Breast epithelium (tissue), 4 donors: ENCODE data around the gene SLC25A33. TPM values are rescaled to one million over a fixed set of nuclear protein-coding genes. Genes with fewer than 3 reads are reported as not detected.

ENCODE experiments used
- DNase-seq, 2 donors: peaks; one replicate each; pipeline ENCODE4 v3.0.0-alpha.2; 2019; ENCODE audit warnings: low spot score in 2 of 2
- H3K27ac ChIP-seq, 2 donors: fragments of 200-600 bp; sonication (generic) in 1 of 2; one replicate each; pipeline ENCODE4 v1.5.1; 2016 to 2019; ENCODE audit warnings: mild to moderate bottlenecking in 1 of 2
- H3K27me3 ChIP-seq, 2 donors: fragments of 200-600 bp; sonication (generic) in 1 of 2; one replicate each; pipeline versions ENCODE4 v1.5.1 to v1.6.0; 2017 to 2019; ENCODE audit warnings: control low read depth in 1 of 2, mild to moderate bottlenecking in 1 of 2
- H3K36me3 ChIP-seq: fragments of 200-600 bp; one replicate; pipeline ENCODE4 v1.5.1; 2019
- H3K4me1 ChIP-seq, 2 donors: fragments of 200-600 bp; sonication (generic); one replicate each; pipeline ENCODE4 v1.5.1; 2016 to 2019; ENCODE audit warnings: control low read depth in 1 of 2
- H3K4me3 ChIP-seq, 3 donors: fragments of 200-600 bp; sonication (generic); 1 replicate in 2 of 3; 2 replicates in 1 of 3; pipeline ENCODE4 v1.5.1; 2016 to 2019; ENCODE audit warnings: mild to moderate bottlenecking in 3 of 3, moderate library complexity in 2 of 3
- H3K9me3 ChIP-seq, 2 donors: fragments of 200-600 bp; sonication (generic) in 1 of 2; one replicate each; pipeline ENCODE4 v1.5.1; 2016 to 2019; ENCODE audit warnings: control low read depth in 1 of 2
- POLR2A ChIP-seq: fragments of 450-650 bp; IDR thresholded peaks from one replicate; pipeline ENCODE4 v1.6.1; 2016; ENCODE audit warnings: antibody characterized with exemption, mild to moderate bottlenecking, moderate library complexity
- POLR2AphosphoS5 ChIP-seq, 3 donors: sonication (generic); formaldehyde crosslinking; IDR thresholded peaks; one replicate each; pipeline ENCODE4 v1.6.1; 2017; ENCODE audit warnings: antibody characterized with exemption in 3 of 3
- intact Hi-C: fragments of 100-400 bp; cut with DNase I; formaldehyde crosslinking; loops from one replicate; pipeline ENCODE4 v1.15.1; 2023; ENCODE audit warnings: low total_unique reads
- total RNA-seq, 3 donors: library from RNA; depleted of rRNA; stranded (reverse); fragments of >200 nt; gene quantifications; one replicate each; pipeline ENCODE4 v1.1.0, GENCODE V29; 2016
- TF ChIP-seq, protein P1 (sequence below), 3 donors: fragments of 450-650 bp; IDR thresholded peaks; one replicate each; pipeline ENCODE4 v1.5.1; 2016 to 2017; ENCODE audit warnings: antibody characterized with exemption in 3 of 3, mild to moderate bottlenecking in 3 of 3, moderate library complexity in 3 of 3

The SLC25A33 gene
- total RNA-seq, 3 donors from 2014 or later: 8.8 to 17.6 (median 10.7) TPM

DNA sequence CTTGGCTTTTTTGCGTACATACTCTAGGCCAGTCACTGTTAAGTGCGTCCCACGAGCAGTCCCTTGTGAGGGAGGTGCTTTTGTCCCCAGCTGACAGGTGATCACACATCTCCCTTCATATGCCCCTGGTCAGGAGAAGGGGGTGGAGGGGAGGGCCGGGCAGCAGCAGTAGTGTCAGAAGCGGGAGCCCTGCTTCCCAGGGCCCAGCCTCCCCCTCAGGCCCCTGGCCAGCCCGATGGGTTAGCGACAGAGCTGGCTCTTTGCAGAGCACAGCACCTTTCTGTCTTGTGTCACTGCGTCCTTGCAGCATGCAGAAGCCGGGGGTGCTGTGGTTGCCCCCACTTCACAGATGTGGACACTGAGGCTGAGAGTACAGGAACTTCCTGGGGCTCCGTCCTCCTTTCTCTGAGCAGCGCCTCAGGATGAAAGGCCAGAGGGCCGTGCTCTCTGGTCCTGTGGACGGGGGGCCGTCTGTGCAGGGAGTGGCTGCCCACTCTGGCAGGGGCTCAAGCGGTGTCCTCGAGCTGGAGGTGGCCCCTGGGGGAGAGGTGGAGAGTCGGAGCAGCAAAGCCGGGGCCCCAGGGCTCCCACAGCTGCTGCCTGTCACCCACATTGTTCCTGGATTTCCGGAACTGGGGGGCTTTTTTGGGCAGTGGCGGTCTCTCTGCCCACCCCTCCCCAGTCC lies 55.3 kb downstream of the SLC25A33 start:
- TF ChIP-seq, protein P1, sequence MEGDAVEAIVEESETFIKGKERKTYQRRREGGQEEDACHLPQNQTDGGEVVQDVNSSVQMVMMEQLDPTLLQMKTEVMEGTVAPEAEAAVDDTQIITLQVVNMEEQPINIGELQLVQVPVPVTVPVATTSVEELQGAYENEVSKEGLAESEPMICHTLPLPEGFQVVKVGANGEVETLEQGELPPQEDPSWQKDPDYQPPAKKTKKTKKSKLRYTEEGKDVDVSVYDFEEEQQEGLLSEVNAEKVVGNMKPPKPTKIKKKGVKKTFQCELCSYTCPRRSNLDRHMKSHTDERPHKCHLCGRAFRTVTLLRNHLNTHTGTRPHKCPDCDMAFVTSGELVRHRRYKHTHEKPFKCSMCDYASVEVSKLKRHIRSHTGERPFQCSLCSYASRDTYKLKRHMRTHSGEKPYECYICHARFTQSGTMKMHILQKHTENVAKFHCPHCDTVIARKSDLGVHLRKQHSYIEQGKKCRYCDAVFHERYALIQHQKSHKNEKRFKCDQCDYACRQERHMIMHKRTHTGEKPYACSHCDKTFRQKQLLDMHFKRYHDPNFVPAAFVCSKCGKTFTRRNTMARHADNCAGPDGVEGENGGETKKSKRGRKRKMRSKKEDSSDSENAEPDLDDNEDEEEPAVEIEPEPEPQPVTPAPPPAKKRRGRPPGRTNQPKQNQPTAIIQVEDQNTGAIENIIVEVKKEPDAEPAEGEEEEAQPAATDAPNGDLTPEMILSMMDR (IDR thresholded peaks at IDR 0.05): no peak
- no peak for TF ChIP-seq POLR2A
- TF ChIP-seq POLR2AphosphoS5 (IDR thresholded peaks at IDR 0.05): no peak
- H3K9me3 ChIP-seq: no peaks in the 10 kb centered on the region
- no peaks in the 10 kb centered on the region for H3K27me3 ChIP-seq
- H3K4me3 ChIP-seq: no peak overlapping the region
- intact Hi-C loops: no loop called here
- H3K4me1 ChIP-seq: peaks cover 5 to 7% of the 10 kb centered on the region in 2 donors
- H3K27ac ChIP-seq: no peak overlapping the region
- H3K36me3 ChIP-seq: no peaks in the 10 kb centered on the region
- no peak for DNase-seq

DNA sequence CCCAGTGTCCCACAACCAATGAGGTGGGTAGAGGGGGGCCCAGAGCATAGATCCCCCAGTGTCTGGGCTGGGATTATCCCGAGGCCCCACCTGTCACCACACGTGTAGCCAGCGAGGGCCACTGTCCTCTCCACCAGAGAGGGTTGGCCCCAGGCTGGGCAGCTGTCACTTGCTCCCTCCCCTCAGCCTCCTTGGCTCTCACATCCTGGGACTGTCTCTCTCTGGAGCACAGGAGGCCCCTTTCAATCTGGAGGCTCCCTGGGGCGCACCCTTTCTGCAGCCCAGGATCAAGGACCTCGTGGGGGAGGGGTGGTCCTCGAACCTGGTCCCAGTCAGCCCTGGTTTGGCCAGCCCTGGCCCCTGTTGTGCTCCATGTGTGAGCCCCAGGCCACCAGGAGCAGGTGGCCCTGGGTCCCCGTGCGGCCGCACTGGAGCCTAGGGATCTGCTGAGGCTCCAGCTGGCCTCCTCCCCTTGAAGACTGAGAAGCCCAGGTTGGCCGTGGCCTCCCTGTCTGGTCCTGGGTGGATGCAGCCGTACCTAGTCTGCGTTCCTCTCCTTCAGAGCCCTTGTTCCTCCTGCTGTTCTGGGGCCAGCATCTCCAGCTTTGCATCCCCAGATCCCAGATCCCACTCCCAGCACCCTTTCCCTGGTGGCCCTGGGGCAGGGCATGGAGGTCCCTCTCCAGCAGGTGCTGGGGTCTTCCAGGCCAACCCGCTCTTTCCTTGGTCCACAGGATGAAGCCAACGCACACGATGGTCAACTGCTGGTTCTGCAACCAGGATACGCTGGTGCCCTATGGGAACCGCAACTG lies 56.1 kb downstream of the SLC25A33 start:
- TF ChIP-seq, protein P1 (IDR thresholded peaks at IDR 0.05): no peak
- TF ChIP-seq POLR2AphosphoS5 (IDR thresholded peaks at IDR 0.05): no peak
- no peak for TF ChIP-seq POLR2A
- DNase-seq: no peak
- intact Hi-C loops: no loop called here

DNA sequence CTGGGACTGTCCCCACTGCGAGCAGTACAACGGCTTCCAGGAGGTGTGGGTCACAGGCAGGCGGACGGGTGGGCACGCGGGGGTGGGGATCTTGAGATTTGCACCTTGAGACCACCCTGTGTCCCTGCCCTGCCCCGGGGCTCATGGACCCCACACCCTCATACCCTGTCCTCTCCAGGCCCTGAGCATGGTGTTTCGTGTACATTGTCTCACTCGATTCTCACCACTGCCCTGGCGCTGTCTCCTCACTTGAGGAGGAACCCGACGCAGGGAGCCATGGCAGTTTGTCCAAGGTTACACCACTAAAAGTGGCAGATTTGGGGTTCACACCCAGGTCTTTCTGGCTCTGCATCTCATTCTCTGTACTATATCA lies 56.7 kb downstream of the SLC25A33 start:
- intact Hi-C loops: no loop called here
- Histone ChIP-seq H3K4me1 (peaks cover 0 to 7% of the 10 kb centered on the region in 2 donors), H3K4me3 (no peak overlapping the region), H3K27me3 (no peaks in the 10 kb centered on the region), H3K27ac (no peak overlapping the region), H3K36me3 (no peaks in the 10 kb centered on the region), H3K9me3 (no peaks in the 10 kb centered on the region)
- DNase-seq: no peak
- TF ChIP-seq POLR2A (no peak), POLR2AphosphoS5 (IDR thresholded peaks at IDR 0.05) (no peak)
- TF ChIP-seq, protein P1 (IDR thresholded peaks at IDR 0.05): no peak

More for the DNA sequence above, 56.1 kb downstream of the SLC25A33 start:
- no peaks in the 10 kb centered on the region for H3K36me3 ChIP-seq
- no peak overlapping the region for H3K4me3 ChIP-seq
- no peak overlapping the region for H3K27ac ChIP-seq
- H3K4me1 ChIP-seq: peaks cover 0 to 7% of the 10 kb centered on the region in 2 donors
- H3K9me3 ChIP-seq: no peaks in the 10 kb centered on the region
- no peaks in the 10 kb centered on the region for H3K27me3 ChIP-seq

DNA sequence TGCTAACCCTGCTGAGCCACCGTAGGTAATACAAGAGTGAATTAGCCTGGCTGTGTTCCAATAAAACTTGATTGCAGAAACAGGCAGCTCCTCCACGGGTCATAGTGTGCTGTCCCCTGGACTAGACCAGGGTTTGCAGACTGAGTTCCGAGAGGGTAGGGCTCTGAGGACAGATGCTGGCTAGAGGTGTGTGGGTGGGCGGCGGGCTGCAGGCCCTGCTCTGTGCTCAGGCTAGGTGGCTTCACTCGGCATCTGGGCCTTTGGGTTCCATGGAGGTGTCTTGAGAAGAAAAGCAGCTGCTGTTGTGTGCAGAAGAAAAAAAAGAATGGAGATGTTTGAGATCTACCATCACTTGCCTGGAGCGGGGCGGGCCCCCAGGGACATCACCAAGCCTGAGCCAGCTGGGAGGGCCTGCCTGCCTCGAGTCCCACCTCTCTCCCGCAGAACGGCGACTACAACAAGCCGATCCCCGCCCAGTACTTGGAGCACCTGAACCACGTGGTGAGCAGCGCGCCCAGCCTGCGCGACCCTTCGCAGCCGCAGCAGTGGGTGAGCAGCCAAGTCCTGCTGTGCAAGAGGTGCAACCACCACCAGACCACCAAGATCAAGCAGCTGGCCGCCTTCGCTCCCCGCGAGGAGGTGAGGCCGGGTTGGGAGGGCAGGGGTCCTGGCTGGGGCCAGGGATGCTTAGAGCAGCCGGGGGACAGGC lies 57.3 kb downstream of the SLC25A33 start:
- TF ChIP-seq POLR2AphosphoS5 (IDR thresholded peaks at IDR 0.05) (no peak), POLR2A (no peak)
- TF ChIP-seq, protein P1 (IDR thresholded peaks at IDR 0.05): no peak
- H3K4me1 ChIP-seq: peaks cover 0 to 7% of the 10 kb centered on the region in 2 donors
- H3K4me3 ChIP-seq: no peak overlapping the region
- no peaks in the 10 kb centered on the region for H3K27me3 ChIP-seq
- no peak overlapping the region for H3K27ac ChIP-seq
- no peak for DNase-seq
- intact Hi-C loops: no loop called here
- no peaks in the 10 kb centered on the region for H3K36me3 ChIP-seq
- no peaks in the 10 kb centered on the region for H3K9me3 ChIP-seq
